Uterus (tissue), 2 donors: ENCODE measurements around the gene OR5D16.

Source experiments
- CTCF ChIP-seq, 4 experiments: fragments of 200-600 bp in 2 of 4; fragments of 450-650 bp in 2 of 4; sonication (generic) in 2 of 4; IDR thresholded peaks; one replicate each; pipeline ENCODE4 v1.5.1; 2016 to 2019; ENCODE audit warnings: antibody characterized with exemption in 4 of 4, mild to moderate bottlenecking in 2 of 4, moderate library complexity in 1 of 4
- POLR2A ChIP-seq, 2 donors: fragments of 450-650 bp; IDR thresholded peaks; one replicate each; pipeline ENCODE4 v1.6.1; 2016; ENCODE audit warnings: antibody characterized with exemption in 2 of 2, mild to moderate bottlenecking in 1 of 2, moderate library complexity in 1 of 2

- no peak for TF ChIP-seq CTCF (IDR thresholded peaks at IDR 0.05)
- no peak for TF ChIP-seq POLR2A (IDR thresholded peaks at IDR 0.05)
Observed at GRCh38 chr11:55806248-55806647, 32.3 kb upstream of the OR5D16 start.
